Measurements from ENCODE around the gene SNRNP48.

DNA sequence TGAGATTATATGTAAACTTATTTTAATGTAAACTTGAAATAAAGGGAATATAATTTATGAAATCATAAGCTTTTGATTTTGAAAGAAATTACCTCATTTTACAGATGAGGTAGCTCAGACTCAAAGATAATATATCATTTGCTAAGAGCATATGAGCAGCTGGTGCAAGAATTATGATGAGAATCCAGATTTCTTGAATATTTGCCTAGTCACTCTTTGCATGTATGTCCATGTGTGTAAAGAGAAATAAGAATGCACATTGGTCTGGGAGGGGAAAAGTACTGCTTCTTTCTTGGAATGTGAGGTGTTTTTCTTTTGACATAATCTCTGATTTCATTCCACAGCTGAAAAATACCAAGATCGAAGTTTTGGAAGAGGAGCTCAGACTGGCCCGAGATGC is 11.1 kb upstream of the SNRNP48 start:
- TF ChIP-seq CTCF (IDR thresholded peaks at IDR 0.05; ENCODE audit: low read depth, low read length) (no peak), EZH2phosphoT487 (IDR thresholded peaks at IDR 0.05; ENCODE audit: low read depth) (no peak)

Data from OCI-LY3 (cell line).